Activated CD8-positive, alpha-beta memory T cell treated with anti-CD3 and anti-CD28 coated beads, Interleukin-2, amount 50 U/mL, for 4 hours (primary cell): ENCODE data around the gene MAP6.

Experiments
- DNase-seq: peaks from one replicate; pipeline ENCODE4 v3.0.0-alpha.2; 2020

The MAP6 gene

DNA sequence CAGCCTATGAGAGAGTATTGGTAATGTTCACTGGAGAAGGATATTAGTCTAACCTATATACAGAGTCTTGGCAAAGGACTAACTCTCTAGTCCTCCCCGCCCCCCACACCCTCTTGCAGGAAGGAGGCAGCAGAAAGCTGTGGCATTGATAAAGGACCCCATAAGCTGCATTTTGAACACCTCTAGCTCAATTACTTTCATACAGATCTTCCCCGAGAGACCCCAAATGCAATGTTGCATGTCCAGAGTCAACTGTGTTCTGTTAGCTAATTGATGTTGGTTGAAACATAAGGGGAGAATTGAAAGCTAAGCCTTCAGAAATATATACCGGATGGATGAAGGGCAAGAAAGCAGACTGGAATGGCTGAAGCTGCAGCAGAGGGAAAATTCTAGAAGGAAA lies 2.8 kb downstream of the MAP6 start:
- DNase-seq: no peak

DNA sequence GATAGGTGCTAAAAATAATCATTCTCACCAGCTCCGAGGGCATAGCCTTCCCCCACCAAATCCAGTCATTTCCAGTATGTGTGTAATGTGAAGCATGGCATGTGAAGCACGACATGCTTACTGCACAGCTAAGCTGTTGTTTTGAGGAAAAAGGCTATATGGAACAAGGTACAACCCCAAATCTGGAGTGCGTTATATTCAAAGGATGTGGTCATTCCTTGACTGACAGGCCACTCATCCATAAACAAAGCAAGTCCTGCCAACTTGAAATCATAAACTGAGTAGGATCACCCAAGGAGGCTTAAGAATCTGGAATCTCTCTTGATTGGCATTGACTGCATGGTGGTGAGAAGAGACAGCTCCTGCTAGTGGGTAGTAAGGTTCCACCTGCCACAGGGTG lies 3.7 kb downstream of the MAP6 start:
- DNase-seq: no peak

DNA sequence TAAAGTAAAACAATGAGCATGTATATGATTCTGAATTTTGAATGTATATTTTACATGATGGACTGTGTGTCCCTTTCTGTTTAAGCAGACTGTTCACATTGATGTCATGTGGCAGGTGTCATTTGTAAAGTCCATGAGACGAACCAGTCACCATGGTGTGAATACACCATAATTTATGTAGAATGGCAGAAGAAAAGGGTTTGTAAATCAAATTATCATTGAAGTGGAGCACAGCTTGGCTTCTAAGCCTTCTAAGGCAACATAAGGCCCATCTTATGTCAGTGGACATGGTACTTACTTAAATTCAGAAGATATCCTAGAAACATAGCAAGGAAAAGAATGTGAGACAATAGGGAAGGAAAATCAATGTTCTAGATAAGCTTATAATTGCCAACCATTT lies 4.4 kb downstream of the MAP6 start:
- no peak for DNase-seq

DNA sequence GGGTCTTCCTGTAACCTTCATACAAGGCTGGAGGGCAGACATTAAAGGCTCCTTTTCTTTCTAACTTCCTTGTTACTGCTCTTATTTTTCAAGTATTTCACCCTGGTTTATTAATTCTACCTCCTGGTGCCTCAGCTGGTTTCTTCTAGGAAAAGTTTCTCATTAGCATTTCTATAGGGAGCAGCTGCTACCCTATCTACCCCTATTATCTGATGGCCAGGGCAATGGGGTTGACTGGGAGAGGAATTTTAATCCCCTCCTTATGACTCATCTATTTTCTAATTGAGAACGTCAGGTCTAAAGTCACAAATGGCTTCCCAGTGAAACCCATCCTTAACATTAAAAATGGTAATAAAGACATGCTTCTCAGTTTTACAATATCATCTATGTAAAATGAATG lies 5.0 kb downstream of the MAP6 start:
- DNase-seq: no peak

DNA sequence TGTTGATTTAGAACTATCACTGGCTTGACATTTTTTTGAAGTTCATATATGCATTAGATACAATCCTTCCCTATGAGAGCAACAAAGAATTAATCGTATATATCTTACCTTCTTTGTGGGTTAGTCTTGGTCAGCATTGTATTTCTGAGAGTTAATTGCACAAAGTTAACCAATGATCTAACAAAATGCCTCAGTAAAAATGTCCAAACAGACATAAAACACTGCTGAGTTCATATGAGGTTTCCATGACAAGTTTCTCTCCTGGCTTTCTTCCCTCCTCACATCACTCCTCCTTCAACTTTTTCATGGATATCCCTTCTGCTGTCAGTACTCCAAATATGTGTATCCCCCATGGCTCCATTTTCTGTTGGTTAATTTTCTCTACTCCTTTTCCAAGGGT lies 9.0 kb downstream of the MAP6 start:
- DNase-seq: no peak

DNA sequence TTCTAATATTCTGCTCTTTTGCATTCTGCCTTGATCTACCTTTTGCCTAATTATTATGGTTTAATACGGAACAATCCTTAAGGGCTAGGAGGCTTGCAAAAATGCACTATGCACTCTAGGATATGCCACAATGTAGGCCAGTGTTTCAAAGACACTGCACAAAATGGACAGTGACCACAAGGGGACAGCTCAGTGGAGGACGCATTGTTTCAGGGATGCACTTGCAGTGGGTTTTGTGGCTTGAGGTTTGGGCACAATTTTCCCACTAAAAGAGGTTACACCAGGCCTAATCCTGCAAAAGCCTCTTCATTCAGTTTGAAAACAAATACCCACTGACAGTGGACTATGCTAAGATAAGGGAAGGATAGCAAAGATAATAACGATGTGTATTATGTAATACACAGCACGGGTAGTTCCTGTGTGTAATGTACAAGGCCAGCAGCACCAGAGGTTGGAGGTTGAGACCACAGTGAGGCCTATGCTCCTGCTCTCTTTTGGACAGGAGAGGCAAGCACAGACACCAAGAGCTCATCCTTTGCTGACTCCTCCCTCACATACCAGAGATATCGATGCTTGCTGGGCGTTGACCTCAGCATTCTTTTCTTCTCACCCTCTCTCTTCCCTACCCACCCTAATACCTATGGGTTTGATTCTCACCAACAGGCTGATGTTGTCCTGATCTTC lies 12.7 kb downstream of the MAP6 start:
- DNase-seq: no peak

DNA sequence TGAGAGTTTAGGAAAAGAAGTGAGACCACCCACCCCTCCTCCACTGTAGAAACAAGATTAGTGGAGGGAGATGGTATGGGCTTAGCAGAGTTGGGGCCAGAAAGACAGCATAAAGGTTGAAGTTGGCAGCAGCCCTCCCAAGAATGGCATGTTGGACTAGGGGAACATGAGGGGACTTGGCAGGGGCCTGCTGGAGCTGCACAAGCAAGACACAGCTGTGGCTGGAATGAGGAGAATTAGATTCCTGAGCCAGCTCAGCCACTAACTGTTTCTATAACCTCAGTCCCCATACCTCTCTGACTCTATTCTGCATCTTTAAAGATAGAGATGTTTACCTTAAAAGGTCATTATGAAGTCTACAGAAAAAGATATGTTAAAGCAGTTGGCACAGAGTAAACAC lies 13.2 kb downstream of the MAP6 start:
- no peak for DNase-seq

DNA sequence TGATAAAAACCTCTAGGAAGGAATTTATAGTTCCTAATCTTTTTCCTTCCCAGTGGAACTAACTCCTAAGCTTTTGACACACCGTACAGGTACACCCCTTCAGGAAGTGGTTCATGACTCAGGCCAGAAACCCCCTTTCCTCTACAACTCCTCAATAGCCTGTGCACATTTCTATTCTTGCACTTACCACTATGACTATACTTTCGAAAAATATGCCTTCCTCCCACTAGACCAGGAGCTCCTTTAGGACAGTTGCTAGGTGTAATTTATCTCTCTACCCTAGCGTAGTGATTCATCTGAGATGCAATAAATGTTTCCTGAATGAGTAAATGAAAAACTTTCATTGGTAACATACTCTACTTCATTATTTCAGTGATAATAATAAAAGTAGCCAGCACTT lies 14.5 kb downstream of the MAP6 start:
- no peak for DNase-seq

DNA sequence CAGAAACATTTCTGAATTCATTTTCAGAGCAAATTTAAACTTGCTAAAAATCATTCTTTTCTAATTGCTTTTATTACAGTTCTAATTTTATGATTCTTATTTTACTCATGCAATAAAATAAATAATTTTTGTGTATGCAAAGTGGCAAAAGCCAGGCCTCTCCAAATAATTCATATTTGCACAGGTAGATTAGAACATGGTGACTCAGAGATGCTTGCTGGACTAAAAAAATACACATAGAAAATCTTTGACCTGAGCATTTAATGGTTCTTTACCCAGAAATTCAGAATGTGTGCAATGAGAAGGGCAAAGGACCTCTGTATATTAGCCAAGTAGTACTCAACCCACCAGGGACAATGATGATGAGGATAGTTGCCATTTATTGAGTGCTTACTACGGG lies 15.3 kb downstream of the MAP6 start:
- DNase-seq: no peak

DNA sequence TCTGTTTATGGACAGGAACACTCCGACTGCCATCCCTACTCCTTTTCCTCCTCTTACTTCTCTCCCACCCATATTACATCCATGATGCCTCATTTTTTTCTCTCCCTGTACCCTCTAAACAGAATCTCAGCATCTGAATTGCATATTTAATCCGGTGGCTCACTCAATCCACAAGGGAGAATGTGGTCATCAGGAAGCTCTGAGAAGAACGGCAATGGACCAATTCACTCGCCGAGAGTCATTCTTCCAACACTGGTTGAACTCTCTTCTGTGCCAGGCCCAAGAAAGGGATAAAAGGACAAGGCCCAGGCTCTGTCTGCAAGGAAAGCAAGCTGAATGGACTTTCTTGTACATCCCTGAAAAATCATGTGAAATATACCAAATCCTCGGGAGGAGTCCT lies 15.9 kb downstream of the MAP6 start:
- no peak for DNase-seq

DNA sequence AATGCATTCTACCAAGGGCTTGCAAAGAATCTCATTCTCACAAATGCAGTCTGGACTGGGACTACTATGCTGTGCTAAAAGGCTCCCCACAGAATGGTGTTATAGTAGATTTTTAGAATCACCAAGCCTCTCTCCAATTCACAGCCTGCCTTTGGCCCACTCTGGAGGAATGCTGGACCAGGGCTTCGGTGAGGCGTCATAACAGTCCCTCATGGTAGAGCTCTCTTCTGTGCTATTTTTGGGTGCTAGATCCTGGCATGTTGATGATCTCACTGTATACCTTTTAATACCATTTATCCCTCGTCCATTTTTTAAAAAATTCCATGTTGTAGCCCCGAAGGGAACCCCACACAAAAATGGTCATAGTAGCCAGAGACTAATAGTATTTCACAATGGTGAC lies 17.6 kb downstream of the MAP6 start:
- DNase-seq: no peak

DNA sequence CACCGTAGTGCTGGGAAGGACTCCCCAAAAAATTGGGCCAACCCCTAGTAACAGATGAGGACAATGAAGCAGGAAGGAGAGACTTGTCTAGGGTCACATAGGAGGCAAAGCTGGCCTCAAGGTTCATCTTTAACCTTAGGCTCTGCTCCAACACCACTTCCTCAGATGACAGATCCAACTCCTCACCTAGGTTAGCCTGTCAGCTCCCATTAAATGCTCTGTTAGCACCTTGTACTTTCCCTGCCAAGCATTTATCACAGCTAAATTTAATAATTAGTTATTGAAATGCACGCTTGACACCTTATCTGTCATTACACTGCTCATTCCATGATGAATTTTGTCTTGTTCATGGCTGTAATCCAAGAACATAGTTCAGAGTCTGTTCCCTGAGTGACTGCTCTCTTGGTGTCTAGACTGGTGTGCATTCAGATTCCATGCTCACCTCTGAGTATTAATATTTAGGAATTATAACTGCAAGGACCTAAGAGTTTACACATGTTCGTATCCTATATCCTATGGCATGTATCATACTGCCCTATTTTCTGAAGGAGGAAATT lies 18.6 kb downstream of the MAP6 start:
- no peak for DNase-seq

DNA sequence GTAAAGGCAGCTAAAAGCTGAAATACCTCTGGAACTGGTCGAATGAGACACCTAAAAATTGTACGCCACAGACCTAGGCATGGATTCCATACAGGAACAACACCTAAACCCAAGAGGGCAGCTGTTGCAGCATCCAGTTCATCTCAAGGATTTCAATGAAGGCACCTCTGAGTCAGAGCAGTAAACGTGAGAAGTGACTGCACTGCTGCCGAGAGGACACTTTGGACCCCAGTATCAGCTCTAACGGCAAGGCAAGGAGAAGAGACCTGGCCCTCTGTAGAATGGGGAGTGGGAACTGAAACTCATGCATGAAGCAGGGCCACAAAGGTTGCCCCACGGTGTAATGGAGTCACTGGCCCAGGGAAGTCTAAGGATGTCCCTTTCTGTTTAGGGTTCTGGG lies 23.9 kb downstream of the MAP6 start:
- no peak for DNase-seq

DNA sequence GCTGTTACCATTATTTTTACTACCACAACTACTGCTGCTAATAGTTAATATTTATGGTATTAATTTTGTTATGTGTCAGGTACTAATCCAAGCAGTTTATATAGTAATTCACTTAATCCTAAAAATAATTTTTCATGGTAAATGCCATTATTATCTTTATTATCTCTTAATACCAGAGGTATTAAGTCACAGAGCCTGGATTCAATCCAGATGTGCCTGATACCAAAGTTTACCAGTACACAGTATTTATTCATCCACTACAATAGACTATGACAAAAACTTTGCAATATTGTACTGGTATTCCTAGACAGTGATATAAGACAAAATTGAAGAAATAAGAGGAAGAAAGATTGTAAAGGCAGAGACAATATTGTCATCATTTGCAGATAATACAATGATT lies 24.5 kb downstream of the MAP6 start:
- DNase-seq: no peak

DNA sequence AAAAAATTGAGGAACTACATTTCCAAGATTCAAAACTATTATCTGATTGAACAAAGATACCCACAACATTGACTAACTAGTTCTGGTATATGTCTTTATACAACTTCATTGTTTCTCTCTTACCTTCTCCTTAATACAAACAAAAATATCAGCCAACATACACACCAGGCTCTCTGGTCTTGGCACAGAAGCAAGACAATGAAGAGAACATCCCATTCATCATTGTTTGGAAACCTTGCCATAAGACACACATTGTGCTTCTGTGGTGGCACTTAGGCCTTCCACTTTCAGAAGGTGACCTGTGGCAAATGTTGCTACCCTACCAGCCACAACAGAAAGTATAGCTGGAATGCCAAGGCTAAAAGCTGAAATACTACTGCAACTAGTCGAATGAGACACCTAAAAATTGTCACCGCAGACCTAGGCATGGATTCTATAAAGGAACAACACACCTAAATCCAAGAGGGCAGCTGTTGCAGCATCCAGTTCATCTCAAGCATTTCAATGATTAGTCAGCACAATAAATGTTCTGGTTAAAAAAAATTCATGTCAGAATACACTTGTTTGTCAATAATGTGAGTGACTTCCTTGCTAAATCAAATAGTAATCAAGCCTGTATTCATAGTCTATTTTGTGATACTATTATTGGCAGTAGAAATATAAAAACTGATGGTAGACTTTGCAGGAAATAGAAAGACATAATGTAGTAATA lies 26.3 kb downstream of the MAP6 start:
- DNase-seq: no peak

DNA sequence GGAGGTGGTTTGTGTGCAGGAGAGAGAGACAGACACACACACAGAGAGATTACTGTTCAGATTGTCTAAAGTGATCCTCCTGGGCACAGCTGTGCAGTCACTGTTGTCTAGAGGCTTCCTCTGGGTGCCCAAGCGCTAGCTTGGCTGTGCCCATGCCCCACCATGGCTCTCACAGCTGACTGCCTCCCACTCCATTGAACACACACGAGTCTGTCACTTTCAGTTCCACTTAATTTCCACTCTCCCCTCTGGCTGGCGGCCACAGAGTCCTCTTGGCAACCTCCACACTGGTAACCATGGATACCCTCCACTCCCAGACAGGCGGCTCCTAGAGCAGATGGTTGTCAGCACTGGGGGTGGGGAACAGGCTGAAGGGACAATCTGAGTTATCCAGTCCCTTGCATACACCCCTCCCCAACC lies 29.1 kb downstream of the MAP6 start:
- no peak for DNase-seq

DNA sequence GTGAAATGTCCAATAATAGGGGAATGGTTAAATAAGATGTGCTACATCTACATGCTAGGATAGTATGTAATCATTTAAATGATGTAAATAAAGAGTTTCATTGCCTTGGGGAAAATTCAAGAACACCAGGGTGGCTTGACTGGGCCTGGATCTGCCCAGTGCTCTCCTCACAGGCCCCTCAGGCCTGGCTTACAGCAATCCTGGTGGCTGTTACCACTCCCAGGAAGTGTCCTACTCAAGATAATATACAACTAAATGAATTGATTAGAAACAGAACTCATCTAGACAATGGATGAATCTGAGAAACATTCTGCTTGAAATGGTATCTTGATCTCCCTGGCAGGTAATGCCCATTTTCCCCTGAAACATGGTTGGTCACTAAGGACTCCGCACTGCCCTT lies 30.8 kb downstream of the MAP6 start:
- no peak for DNase-seq

DNA sequence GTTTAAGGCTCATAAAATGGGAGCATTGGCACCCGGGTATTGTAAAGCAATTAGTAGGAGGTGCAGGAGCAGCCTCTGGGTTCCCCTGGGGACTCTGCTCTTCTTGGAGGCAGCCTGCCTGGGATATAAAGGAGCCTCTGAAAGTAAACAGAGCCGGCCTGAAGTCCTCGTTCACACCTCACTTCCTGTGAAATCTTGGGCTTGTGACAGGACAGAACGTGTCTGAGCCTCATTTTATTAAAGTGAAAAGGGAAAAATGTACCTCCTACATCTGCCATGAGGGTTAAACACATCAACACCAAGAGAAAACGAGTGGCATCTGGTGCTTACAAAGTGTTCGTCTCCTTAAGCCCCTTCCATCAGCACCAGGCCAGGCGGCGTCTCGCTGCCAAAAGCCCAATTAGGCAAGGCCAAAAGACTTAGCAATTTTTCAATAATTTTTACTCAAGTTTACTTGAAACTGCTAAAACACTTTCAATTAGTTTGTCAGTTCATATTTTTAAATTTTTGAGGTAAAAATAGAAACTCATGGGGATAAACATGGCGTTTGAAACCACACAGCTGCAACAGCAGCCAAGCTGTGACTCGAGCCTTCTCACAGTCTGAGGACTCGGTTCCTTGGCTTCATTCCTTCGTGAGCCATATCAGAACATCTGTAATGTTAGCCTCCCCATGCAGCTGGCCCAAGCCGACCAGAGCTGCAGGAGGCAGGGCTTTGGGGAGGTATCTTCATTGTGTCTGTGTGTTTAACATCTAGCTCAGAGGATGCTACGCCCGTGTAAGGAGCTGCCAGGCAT lies 33.6 kb downstream of the MAP6 start:
- no peak for DNase-seq

DNA sequence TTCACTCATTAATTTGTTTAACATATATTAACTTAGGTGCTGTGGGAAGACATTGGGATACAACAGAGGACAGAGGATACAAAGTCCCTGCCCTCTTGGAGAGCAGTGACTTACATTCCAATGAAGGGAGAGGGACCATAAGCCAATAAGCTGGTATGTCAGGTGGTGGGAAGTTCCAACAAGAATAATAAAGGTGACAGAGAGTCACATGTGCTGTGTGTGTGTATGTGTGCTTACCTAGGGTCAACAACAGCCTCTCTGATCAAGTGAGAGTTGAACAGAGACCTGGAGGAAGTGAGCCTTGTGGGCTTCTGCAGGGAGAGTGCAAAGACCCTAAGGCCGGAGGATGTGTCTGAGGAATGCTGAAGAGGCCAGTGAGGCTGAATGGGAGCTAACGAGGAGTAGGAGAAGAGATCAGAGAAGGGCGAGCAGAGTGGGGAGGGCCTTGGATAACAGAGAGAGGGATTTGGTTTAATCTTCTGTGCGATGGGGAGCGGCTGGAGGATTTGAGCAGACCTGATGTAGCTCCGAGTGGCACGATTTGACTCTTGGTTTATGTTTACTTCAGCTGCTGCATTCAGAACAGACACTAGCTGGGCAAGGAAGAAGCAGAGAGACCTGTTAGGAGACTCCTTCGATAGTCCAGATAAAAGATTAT lies 35.3 kb downstream of the MAP6 start:
- DNase-seq: no peak

DNA sequence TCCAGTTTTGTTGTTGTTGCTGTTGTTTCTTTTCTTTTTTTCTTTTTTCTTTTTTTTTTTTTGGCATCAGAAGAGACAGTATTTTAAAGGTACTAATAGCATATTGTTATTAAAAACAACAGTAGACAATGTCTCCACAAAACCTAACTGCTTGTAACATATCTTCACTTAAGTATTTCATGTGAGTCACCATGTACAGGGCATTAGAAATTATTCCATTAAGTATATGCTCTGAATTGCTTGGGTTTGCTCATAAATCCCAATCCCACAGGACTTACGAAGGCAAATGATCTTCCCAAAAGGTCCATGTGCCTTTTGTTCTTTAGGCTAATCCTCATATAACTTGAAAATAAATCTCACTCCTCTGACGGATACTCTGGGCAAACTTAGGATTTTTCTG lies 35.9 kb downstream of the MAP6 start:
- no peak for DNase-seq

DNA sequence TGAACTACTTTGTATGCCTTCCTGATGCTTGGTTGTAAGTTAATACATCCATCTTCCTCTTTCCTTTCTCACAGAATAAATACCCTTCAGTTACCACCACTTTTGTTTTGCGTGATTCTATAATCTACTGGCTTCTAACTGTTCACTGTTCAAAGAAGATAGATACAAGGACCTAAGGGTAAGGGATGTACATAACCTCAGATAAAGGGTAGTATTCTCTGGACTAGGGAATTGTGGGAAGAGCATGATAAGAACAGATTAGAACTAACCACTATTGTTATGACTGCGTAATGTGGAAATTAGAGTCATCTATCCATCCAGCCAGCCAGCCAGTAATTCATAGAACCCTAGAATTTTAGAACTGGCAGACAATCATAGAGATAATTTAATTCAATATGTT lies 36.4 kb downstream of the MAP6 start:
- DNase-seq: no peak

DNA sequence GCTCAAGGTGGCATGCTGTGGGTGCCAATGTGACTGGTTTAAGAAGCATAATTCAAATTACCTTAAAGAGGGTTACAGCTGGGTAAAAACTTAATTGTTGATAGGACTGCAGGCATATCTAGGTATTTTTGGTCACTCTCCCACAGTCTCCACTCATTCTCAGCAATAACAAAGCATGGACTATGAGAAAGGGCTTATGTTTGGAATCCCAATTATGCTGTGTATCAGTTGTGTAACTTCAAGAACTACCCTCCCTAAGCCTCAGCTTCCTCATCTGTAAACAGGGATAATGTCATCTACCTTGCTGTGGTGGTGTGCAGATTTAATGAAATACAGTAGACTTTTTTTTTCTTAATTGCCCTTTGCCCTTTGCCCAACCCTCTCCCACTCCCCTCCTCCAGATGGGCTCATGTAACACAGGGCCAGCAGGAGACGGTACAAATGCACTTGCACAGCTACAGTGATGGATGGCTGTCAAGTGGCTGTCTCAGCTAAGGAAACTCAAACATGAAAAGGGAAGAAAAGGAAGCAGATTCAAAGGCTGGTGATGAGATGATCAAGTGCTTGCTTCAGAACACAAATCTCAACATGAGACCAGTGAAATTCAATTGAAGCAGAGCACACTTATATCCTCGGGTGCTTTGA lies 37.6 kb downstream of the MAP6 start:
- DNase-seq: no peak
